PC-9 (cell line): Measurements from ENCODE around the gene RAB4B. TPM values are rescaled to one million over a fixed set of nuclear protein-coding genes. Genes with fewer than 3 reads are reported as not detected.
"Not testable (repeated sequence)": the region's sequence is repeated elsewhere in the genome, so short reads cannot be mapped to it uniquely, and the experiment has no call there.

ENCODE experiments used
- BruUV-seq: library from RNA; stranded (reverse); fragments of 400-500 nt; replicated peaks from 2 replicates; lab custom pipeline; 2021; lab: Mats Ljungman, UMichigan
- CTCF ChIA-PET: fragments of 300-600 bp; sonication (Branson Sonifier 250); formaldehyde crosslinking; loops from one replicate; lab custom pipeline; 2022; ENCODE audit warnings: antibody characterized with exemption; lab: Charles Lee
- POLR2A ChIA-PET: fragments of 300-600 bp; sonication (Branson Sonifier 250); formaldehyde crosslinking; loops from one replicate; lab custom pipeline; 2022; ENCODE audit warnings: antibody characterized with exemption; ENCODE audit not compliant: unreplicated experiment; lab: Charles Lee
- DNase-seq, 2 experiments: peaks; one replicate each; pipeline versions ENCODE4 v3.0.0 to v3.0.0-alpha.2; 2015 to 2022; ENCODE audit warnings: mixed read lengths in 1 of 2
- H2AFZ ChIP-seq: fragments of 200-600 bp; sonication (generic); 2 replicates; pipeline ENCODE4 v1.8.1; 2017; ENCODE audit warnings: antibody characterized with exemption
- H3F3A ChIP-seq: fragments of 200-600 bp; sonication (generic); 2 replicates; pipeline ENCODE4 v1.8.1; 2017; ENCODE audit warnings: antibody characterized with exemption, mild to moderate bottlenecking, low read depth; ENCODE audit not compliant: insufficient read depth
- H3K27ac ChIP-seq: fragments of 200-600 bp; sonication (generic); 2 replicates; pipeline ENCODE4 v1.6.1; 2016; ENCODE audit warnings: mixed run types
- H3K27me3 ChIP-seq: fragments of 200-600 bp; sonication (generic); 2 replicates; pipeline ENCODE4 v1.6.1; 2016; ENCODE audit warnings: low read depth, mixed run types; ENCODE audit not compliant: insufficient read depth
- H3K36me3 ChIP-seq: fragments of 200-600 bp; sonication (generic); 2 replicates; pipeline ENCODE4 v1.6.1; 2016; ENCODE audit warnings: low read depth, mixed run types
- H3K4me1 ChIP-seq: fragments of 200-600 bp; sonication (generic); replicated peaks from 2 replicates; pipeline ENCODE4 v1.6.1; 2016; ENCODE audit warnings: mixed run types; ENCODE audit not compliant: insufficient read depth
- H3K4me2 ChIP-seq: fragments of 200-600 bp; sonication (generic); 2 replicates; pipeline ENCODE4 v1.6.1; 2017; ENCODE audit warnings: mixed run types
- H3K4me3 ChIP-seq: fragments of 200-600 bp; sonication (generic); 2 replicates; pipeline ENCODE4 v1.6.1; 2016; ENCODE audit warnings: mixed run types
- H3K79me2 ChIP-seq: fragments of 200-600 bp; sonication (generic); 2 replicates; pipeline ENCODE4 v1.6.1; 2017; ENCODE audit warnings: low read depth, mixed run types
- H3K9me2 ChIP-seq: fragments of 200-600 bp; sonication (generic); 2 replicates; pipeline ENCODE4 v1.8.1; 2017; ENCODE audit warnings: mild to moderate bottlenecking; ENCODE audit not compliant: insufficient read depth
- H3K9me3 ChIP-seq: fragments of 200-600 bp; sonication (generic); 2 replicates; pipeline ENCODE4 v1.8.1; 2016; ENCODE audit warnings: low read depth; ENCODE audit not compliant: insufficient read depth
- H4K20me1 ChIP-seq: fragments of 200-600 bp; sonication (generic); 2 replicates; pipeline ENCODE4 v1.8.1; 2017; ENCODE audit not compliant: insufficient read depth
- EZH2 ChIP-seq: fragments of 200-600 bp; sonication (generic); IDR thresholded peaks from 2 replicates; pipeline ENCODE4 v1.8.0; 2017; ENCODE audit warnings: antibody characterized with exemption, low read depth
- intact Hi-C: fragments of 100-400 bp; cut with micrococcal nuclease; formaldehyde crosslinking; loops from one replicate; pipeline ENCODE4 v1.10.0; 2022; ENCODE audit not compliant: unreplicated experiment
- total RNA-seq: library from RNA; stranded (reverse); gene quantifications from 2 replicates; pipeline ENCODE4 v1.2.3, GENCODE V29; 2021
- TF ChIP-seq, protein P1 (sequence below): fragments of 200-600 bp; sonication (generic); conservative IDR thresholded peaks from 2 replicates; pipeline ENCODE4 v1.6.1; 2017; ENCODE audit warnings: mixed run types, antibody characterized with exemption, mild to moderate bottlenecking, moderate library complexity

RAB4B gene
- total RNA-seq, 1 experiment from 2014 or later, result 22.2 TPM

DNA sequence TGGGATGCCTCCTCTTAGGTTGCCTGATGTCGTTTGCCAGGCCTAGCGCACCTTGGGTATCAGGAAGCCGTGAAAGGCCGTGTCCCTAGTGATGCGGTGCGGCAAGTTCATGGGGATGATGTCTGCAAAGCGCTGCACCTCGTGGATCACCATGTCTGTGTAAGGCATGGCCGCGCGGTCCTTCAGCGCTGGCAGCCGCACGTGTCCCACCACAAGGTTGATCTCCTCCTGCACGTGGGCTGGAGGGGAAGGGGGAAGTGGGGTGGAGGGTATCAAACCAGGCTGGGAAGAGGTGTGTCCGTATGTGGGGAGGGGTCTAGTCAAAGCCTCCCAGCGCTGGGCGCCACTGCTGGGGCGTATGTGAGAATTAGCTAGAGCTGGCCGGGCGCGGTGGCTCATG, 44.1 kb downstream of the RAB4B start:
- Histone ChIP-seq H3K9me3 (no peaks in the 10 kb centered on the region), H3K4me2 (no peak overlapping the region), H3K4me3 (no peak overlapping the region), H3K27me3 (no peaks in the 10 kb centered on the region), H3F3A (peaks cover 5% of the 10 kb centered on the region; the same call in 1 of the 2 replicates), H3K4me1 (0 out of 2 replicates have a peak, but pooled peaks cover 5% of the 10 kb centered on the region), H3K79me2 (no peaks in the 10 kb centered on the region), H3K27ac (no peak overlapping the region), H4K20me1 (no peaks in the 10 kb centered on the region), H3K36me3 (no peaks in the 10 kb centered on the region), H2AFZ (no peak overlapping the region), H3K9me2 (no peaks in the 10 kb centered on the region)
- ChIA-PET POLR2A (no interaction called here), CTCF (no interaction called here)
- intact Hi-C loops, result no loop called here
- TF ChIP-seq, protein P1, sequence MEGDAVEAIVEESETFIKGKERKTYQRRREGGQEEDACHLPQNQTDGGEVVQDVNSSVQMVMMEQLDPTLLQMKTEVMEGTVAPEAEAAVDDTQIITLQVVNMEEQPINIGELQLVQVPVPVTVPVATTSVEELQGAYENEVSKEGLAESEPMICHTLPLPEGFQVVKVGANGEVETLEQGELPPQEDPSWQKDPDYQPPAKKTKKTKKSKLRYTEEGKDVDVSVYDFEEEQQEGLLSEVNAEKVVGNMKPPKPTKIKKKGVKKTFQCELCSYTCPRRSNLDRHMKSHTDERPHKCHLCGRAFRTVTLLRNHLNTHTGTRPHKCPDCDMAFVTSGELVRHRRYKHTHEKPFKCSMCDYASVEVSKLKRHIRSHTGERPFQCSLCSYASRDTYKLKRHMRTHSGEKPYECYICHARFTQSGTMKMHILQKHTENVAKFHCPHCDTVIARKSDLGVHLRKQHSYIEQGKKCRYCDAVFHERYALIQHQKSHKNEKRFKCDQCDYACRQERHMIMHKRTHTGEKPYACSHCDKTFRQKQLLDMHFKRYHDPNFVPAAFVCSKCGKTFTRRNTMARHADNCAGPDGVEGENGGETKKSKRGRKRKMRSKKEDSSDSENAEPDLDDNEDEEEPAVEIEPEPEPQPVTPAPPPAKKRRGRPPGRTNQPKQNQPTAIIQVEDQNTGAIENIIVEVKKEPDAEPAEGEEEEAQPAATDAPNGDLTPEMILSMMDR, result no peak
- no peak for TF ChIP-seq EZH2
- no peak for DNase-seq
- BruUV-seq, result no TSS peak

DNA sequence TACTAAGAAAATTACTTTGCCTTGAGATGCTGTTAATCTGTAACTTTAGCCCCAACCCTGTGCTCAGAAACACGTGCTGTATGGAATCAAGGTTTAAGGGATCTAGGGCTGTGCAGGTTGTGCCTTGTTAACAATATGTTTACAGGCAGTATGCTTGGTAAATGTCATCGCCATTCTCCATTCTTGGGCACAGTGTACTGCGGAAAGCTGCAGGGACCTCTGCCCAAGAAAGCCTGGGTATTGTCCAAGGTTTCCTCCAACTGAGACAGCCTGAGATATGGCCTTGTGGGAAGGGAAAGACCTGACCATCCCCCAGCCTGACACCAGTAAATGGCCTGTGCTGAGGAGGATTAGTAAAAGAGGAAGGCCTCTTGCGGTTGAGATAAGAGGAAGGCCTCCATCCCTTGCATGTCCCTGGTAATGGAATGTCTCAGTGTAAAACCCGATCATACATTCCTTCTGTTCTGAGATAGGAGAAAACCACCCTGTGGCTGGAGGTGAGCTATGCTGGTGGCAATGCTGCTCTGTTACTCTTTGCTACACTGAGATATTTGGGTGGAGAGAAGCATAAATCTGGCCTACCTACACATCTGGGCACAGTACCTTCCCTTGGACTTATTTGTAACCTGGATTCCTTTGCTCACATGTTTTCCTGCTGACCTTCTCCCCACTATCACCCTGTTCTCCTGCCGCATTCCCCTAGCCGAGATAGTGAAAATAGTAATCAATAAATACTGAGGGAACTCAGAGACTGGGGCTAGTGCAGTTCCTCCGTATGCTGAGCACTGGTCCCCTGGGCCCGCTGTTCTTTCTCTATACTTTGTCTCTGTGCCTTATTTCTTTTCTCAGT, 44.9 kb downstream of the RAB4B start:
- DNase-seq, H4K20me1 ChIP-seq, intact Hi-C loops, H3K4me2 ChIP-seq, H3K27ac ChIP-seq, CTCF ChIA-PET, H3K27me3 ChIP-seq, H2AFZ ChIP-seq, BruUV-seq, H3K79me2 ChIP-seq, H3K9me2 ChIP-seq, H3K9me3 ChIP-seq, H3F3A ChIP-seq, H3K4me3 ChIP-seq, H3K4me1 ChIP-seq, H3K36me3 ChIP-seq: not testable (repeated sequence)
- POLR2A ChIA-PET, result interaction anchor here (0.6 to 0.7 kb wide), 2 partner anchors 470 to 1229 kb away, joined by 3 to 4 read pairs; no protein-coding TSS in a partner anchor

DNA sequence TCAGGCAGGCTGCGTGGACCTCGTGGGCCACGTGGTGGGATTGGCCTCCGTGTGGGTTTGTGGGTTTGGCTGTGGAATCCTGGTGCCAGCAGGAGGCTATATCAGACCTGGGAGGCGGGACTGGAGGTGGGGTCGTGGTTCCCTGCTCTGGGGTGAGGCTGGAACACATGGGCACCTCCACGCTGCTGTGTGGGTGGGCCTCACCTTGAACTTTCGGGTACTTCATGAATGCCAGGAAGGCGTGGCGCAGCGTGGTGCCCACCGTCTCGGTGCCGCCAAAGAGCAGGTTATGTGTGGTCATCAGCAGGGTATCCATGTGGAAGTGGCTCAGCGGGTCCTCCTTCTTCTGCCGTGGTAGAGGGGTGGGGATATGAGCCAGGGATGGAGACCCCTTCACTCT, 46.9 kb downstream of the RAB4B start:
- H3K4me3 ChIP-seq, H3K36me3 ChIP-seq, CTCF ChIA-PET, intact Hi-C loops, H3F3A ChIP-seq, H3K4me2 ChIP-seq, H3K27me3 ChIP-seq, DNase-seq, H3K27ac ChIP-seq, BruUV-seq, H3K9me3 ChIP-seq, H3K4me1 ChIP-seq, H3K79me2 ChIP-seq, H3K9me2 ChIP-seq, H2AFZ ChIP-seq, H4K20me1 ChIP-seq: not testable (repeated sequence)
- POLR2A ChIA-PET, result interaction anchor here (0.7 kb wide), 1 partner anchor 48 kb away, joined by 12 read pairs; no protein-coding TSS in a partner anchor

DNA sequence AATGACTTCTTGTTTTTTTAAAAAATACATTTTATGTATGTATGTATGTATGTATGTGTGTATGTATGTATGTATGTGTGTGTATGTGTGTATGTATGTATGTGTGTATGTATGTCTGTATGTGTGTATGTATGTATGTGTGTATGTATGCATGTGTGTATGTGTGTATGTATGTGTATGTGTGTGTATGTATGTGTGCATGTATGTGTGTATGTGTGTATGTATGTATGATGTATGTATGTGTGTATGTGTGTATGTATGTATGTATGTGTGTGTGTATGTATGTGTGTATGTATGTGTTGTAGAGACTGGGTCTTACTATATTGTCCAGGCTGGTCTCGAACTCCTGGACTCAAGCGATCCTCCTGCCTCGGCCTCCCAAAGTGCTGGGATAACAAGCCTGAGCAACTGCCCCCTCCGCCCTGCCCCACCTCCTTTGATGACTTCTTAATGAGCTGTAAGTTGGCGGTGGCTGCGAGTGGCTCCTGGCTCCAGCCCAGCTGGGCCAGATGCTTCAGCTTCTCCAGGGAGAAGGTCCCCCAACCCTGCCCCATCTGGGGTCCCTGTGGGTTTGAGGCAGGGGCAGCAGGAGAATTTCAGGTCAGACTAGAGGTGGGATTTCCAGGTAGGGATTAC, 47.5 kb downstream of the RAB4B start:
- H4K20me1 ChIP-seq, H3K4me2 ChIP-seq, H3F3A ChIP-seq, H3K27me3 ChIP-seq, H3K9me2 ChIP-seq, BruUV-seq, H2AFZ ChIP-seq, CTCF ChIA-PET, H3K4me3 ChIP-seq, H3K79me2 ChIP-seq, DNase-seq, intact Hi-C loops, H3K36me3 ChIP-seq, H3K27ac ChIP-seq, H3K9me3 ChIP-seq, H3K4me1 ChIP-seq: not testable (repeated sequence)
- POLR2A ChIA-PET, result interaction anchor here (0.7 kb wide), 1 partner anchor 48 kb away, joined by 12 read pairs; no protein-coding TSS in a partner anchor

DNA sequence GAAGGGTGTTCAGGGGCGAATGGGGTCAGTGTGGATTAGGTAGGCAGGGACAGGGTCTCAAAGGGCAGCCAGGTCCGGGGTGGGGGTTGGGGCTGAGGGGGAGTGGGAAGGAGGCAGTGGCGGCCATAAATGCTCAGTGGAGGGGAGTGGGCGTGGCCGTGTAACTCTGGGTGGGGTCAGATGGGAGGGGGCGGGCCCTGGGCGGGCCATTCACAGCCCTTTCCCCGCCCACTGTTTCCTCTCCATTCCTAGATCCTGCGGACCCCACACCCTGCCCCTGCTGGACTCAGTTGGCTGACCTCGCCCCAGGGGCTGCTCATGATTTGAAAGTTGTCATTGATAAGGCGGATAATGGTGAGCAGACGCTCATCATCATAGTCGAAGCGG, 48.3 kb downstream of the RAB4B start:
- H3K4me3 ChIP-seq, H3K27me3 ChIP-seq, BruUV-seq, H2AFZ ChIP-seq, H4K20me1 ChIP-seq, H3K9me2 ChIP-seq, DNase-seq, H3K27ac ChIP-seq, H3K4me1 ChIP-seq, H3K79me2 ChIP-seq, H3K4me2 ChIP-seq, H3F3A ChIP-seq, CTCF ChIA-PET, H3K9me3 ChIP-seq, POLR2A ChIA-PET, intact Hi-C loops, H3K36me3 ChIP-seq: not testable (repeated sequence)

DNA sequence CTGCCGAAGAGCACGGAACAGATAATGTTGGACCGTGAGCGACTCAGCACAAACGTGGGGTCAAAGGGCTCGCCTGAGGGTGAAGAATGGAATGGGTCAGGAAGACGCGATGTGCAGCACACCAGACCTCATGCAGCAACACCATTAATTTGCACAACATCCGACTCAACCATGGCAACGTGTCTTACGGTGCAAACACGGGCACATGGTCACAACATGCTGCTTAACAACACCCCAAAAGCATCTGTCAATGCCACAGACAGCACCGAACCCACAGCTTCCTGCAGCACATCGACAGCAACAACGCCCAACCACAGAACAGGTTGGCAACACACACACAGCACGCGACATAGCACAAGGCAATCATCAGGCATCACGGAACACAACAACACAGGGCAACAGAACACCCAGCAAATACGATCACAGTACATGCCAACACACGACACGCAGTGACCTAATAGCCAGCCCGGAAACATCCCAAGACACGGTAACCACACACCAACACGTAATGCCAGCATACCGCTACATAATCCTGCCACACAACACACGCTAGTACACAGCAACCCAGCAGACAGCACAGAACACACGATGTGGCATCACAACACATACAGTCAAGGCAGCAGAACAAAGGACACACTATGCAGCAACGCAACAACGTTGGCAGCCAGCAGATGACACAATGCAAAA, 48.8 kb downstream of the RAB4B start:
- DNase-seq, intact Hi-C loops, H3K9me3 ChIP-seq, H3K4me3 ChIP-seq, H2AFZ ChIP-seq, POLR2A ChIA-PET, CTCF ChIA-PET, H4K20me1 ChIP-seq, H3K9me2 ChIP-seq, BruUV-seq, H3K4me2 ChIP-seq, H3K36me3 ChIP-seq, H3K27me3 ChIP-seq, H3K79me2 ChIP-seq, H3K27ac ChIP-seq: not testable (repeated sequence)
- peaks cover 14% of the 10 kb centered on the region for H3F3A ChIP-seq
- H3K4me1 ChIP-seq, result peaks cover 12% of the 10 kb centered on the region
